ENCODE results near the gene SELE. TPM values are rescaled to one million over a fixed set of nuclear protein-coding genes. Genes with fewer than 3 reads are reported as not detected.

The SELE gene
- polyA plus RNA-seq, 1 donor from 2014 or later: not detected

DNA sequence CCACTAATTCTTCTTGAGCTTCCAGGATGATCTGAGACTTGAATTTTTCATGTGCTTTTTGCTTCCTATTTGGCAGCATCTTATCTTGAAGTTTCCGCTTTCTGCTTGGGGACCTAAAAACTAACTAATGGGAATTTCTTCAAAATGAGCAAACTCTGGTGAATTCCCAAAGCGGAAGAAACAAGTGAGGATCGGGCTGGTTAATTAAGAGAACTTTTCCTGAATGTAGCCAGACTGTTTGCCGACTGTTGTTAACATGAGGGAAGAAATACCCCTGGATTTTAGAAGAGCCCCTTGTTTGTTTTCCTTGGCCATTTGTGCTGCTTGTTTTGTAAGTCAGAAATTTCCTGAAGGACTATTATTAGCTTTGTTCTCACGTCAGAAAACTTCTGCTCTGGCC is 6.1 kb upstream of the SELE start:
- no peaks in the 10 kb centered on the region for H3K27me3 ChIP-seq (ENCODE audit: insufficient read depth, low read depth, low read length)
- no peak overlapping the region for H3K9ac ChIP-seq (ENCODE audit: low read length)
- H3F3A ChIP-seq (ENCODE audit: insufficient read depth, low read length, poor library complexity, severe bottlenecking): no peaks in the 10 kb centered on the region
- H2AFZ ChIP-seq (ENCODE audit: low read depth, low read length): no peak overlapping the region
- no peaks in the 10 kb centered on the region for H4K20me1 ChIP-seq (ENCODE audit: insufficient read depth)
- no peak overlapping the region for H3K4me3 ChIP-seq (ENCODE audit: low read length)
- H3K9me3 ChIP-seq (ENCODE audit: low read length): no peaks in the 10 kb centered on the region
- H3K4me2 ChIP-seq (ENCODE audit: low read length): no peak overlapping the region
- H3K79me2 ChIP-seq (replicated peaks; ENCODE audit: insufficient read depth, low read length): no peaks in the 10 kb centered on the region
- no peak for TF ChIP-seq SMC3 (conservative IDR thresholded peaks at IDR 0.05; ENCODE audit: poor library complexity)
- no peak for TF ChIP-seq EZH2 (IDR thresholded peaks at IDR 0.05; ENCODE audit: borderline replicate concordance, insufficient read depth, low read length, poor library complexity, severe bottlenecking)
- TF ChIP-seq EP300 (conservative IDR thresholded peaks at IDR 0.05; ENCODE audit: poor library complexity, severe bottlenecking): no peak
- TF ChIP-seq, protein P1, sequence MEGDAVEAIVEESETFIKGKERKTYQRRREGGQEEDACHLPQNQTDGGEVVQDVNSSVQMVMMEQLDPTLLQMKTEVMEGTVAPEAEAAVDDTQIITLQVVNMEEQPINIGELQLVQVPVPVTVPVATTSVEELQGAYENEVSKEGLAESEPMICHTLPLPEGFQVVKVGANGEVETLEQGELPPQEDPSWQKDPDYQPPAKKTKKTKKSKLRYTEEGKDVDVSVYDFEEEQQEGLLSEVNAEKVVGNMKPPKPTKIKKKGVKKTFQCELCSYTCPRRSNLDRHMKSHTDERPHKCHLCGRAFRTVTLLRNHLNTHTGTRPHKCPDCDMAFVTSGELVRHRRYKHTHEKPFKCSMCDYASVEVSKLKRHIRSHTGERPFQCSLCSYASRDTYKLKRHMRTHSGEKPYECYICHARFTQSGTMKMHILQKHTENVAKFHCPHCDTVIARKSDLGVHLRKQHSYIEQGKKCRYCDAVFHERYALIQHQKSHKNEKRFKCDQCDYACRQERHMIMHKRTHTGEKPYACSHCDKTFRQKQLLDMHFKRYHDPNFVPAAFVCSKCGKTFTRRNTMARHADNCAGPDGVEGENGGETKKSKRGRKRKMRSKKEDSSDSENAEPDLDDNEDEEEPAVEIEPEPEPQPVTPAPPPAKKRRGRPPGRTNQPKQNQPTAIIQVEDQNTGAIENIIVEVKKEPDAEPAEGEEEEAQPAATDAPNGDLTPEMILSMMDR (IDR thresholded peaks at IDR 0.05; ENCODE audit: poor library complexity, severe bottlenecking): no peak
- no peak for TF ChIP-seq POLR2AphosphoS5 (IDR thresholded peaks at IDR 0.05)
- TF ChIP-seq MXI1 (conservative IDR thresholded peaks at IDR 0.05; ENCODE audit: poor library complexity, severe bottlenecking): no peak
- no peak for TF ChIP-seq TAF1 (IDR thresholded peaks at IDR 0.05; ENCODE audit: low read depth)
- TF ChIP-seq RAD21 (conservative IDR thresholded peaks at IDR 0.05): no peak
- H3K9me2 ChIP-seq (ENCODE audit: insufficient read depth, low read length): no peaks in the 10 kb centered on the region
- H3K36me3 ChIP-seq (ENCODE audit: insufficient read depth, low read length): no peaks in the 10 kb centered on the region
- H3K27ac ChIP-seq (ENCODE audit: low read length): no peak overlapping the region

DNA sequence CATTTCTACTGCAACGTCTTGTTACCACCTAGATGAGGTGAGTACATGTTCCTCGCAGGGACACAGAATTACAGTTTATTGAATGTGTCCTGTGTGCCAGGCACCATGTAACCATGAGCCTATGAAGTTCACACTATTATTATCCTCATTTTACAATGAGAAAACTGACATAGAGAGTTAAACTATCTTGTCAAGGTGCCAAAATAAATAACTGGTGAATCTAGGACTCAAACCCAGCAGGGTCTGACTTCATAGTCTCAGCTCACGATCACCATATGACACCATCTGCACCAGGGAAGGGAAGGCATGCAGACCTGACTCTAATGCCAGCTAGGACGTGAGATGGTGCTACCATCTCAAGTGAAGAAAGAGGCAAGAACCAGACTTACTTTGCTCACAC is 2.4 kb downstream of the SELE start:
- Histone ChIP-seq H3K4me2 (ENCODE audit: low read length) (no peak overlapping the region), H3K9me2 (ENCODE audit: insufficient read depth, low read length) (no peaks in the 10 kb centered on the region), H2AFZ (ENCODE audit: low read depth, low read length) (no peak overlapping the region), H3K4me3 (ENCODE audit: low read length) (no peak overlapping the region), H3K36me3 (ENCODE audit: insufficient read depth, low read length) (no peaks in the 10 kb centered on the region), H3F3A (ENCODE audit: insufficient read depth, low read length, poor library complexity, severe bottlenecking) (no peaks in the 10 kb centered on the region), H3K9me3 (ENCODE audit: low read length) (no peaks in the 10 kb centered on the region), H3K27me3 (ENCODE audit: insufficient read depth, low read depth, low read length) (no peaks in the 10 kb centered on the region), H3K79me2 (replicated peaks; ENCODE audit: insufficient read depth, low read length) (no peaks in the 10 kb centered on the region), H3K9ac (ENCODE audit: low read length) (no peak overlapping the region), H4K20me1 (ENCODE audit: insufficient read depth) (no peaks in the 10 kb centered on the region), H3K27ac (ENCODE audit: low read length) (no peak overlapping the region)
- TF ChIP-seq, protein P1 (IDR thresholded peaks at IDR 0.05; ENCODE audit: poor library complexity, severe bottlenecking): no peak
- TF ChIP-seq EP300 (conservative IDR thresholded peaks at IDR 0.05; ENCODE audit: poor library complexity, severe bottlenecking) (no peak), TAF1 (IDR thresholded peaks at IDR 0.05; ENCODE audit: low read depth) (no peak), POLR2AphosphoS5 (IDR thresholded peaks at IDR 0.05) (no peak), RAD21 (conservative IDR thresholded peaks at IDR 0.05) (no peak), SMC3 (conservative IDR thresholded peaks at IDR 0.05; ENCODE audit: poor library complexity) (no peak), EZH2 (IDR thresholded peaks at IDR 0.05; ENCODE audit: borderline replicate concordance, insufficient read depth, low read length, poor library complexity, severe bottlenecking) (no peak), MXI1 (conservative IDR thresholded peaks at IDR 0.05; ENCODE audit: poor library complexity, severe bottlenecking) (no peak)
- TF ChIP-seq, protein P2, sequence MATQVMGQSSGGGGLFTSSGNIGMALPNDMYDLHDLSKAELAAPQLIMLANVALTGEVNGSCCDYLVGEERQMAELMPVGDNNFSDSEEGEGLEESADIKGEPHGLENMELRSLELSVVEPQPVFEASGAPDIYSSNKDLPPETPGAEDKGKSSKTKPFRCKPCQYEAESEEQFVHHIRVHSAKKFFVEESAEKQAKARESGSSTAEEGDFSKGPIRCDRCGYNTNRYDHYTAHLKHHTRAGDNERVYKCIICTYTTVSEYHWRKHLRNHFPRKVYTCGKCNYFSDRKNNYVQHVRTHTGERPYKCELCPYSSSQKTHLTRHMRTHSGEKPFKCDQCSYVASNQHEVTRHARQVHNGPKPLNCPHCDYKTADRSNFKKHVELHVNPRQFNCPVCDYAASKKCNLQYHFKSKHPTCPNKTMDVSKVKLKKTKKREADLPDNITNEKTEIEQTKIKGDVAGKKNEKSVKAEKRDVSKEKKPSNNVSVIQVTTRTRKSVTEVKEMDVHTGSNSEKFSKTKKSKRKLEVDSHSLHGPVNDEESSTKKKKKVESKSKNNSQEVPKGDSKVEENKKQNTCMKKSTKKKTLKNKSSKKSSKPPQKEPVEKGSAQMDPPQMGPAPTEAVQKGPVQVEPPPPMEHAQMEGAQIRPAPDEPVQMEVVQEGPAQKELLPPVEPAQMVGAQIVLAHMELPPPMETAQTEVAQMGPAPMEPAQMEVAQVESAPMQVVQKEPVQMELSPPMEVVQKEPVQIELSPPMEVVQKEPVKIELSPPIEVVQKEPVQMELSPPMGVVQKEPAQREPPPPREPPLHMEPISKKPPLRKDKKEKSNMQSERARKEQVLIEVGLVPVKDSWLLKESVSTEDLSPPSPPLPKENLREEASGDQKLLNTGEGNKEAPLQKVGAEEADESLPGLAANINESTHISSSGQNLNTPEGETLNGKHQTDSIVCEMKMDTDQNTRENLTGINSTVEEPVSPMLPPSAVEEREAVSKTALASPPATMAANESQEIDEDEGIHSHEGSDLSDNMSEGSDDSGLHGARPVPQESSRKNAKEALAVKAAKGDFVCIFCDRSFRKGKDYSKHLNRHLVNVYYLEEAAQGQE (IDR thresholded peaks at IDR 0.05; ENCODE audit: borderline replicate concordance): no peak
